H9 (cell line): ENCODE results near the gene TMIE. TPM values are rescaled to one million over a fixed set of nuclear protein-coding genes. Genes with fewer than 3 reads are reported as not detected.
"Not testable (repeated sequence)": the region's sequence is repeated elsewhere in the genome, so short reads cannot be mapped to it uniquely, and the experiment has no call there.

Experiments used
- DNase-seq: peaks from one replicate; pipeline ENCODE4 v3.0.0-alpha.2; 2017
- H2AFZ ChIP-seq: one replicate; pipeline ENCODE4 v1.6.1; 2013; ENCODE audit warnings: mild to moderate bottlenecking, low read length, control low read depth, moderate library complexity
- H2AK5ac ChIP-seq: 2 replicates; pipeline ENCODE4 v1.6.1; 2013; ENCODE audit warnings: low read length, control low read depth, mixed read lengths; ENCODE audit not compliant: insufficient read length
- H2BK120ac ChIP-seq: one replicate; pipeline ENCODE4 v1.6.1; 2013; ENCODE audit warnings: low read depth, mild to moderate bottlenecking, low read length, control low read depth, inconsistent platforms; ENCODE audit not compliant: poor library complexity, severe bottlenecking
- H2BK12ac ChIP-seq: 2 replicates; pipeline ENCODE4 v1.6.1; 2013; ENCODE audit warnings: low read length, control low read depth, mixed read lengths, low read depth; ENCODE audit not compliant: insufficient read length
- H2BK15ac ChIP-seq: 2 replicates; pipeline ENCODE4 v1.6.1; 2013; ENCODE audit warnings: low read depth, low read length, control low read depth
- H2BK20ac ChIP-seq: one replicate; pipeline ENCODE4 v1.6.1; 2013; ENCODE audit warnings: low read depth, mild to moderate bottlenecking, low read length, control low read depth, inconsistent platforms; ENCODE audit not compliant: poor library complexity, severe bottlenecking
- H2BK5ac ChIP-seq: 2 replicates; pipeline ENCODE4 v1.6.1; 2013; ENCODE audit warnings: low read length, control low read depth, mixed read lengths; ENCODE audit not compliant: insufficient read length
- H3K14ac ChIP-seq: 2 replicates; pipeline ENCODE4 v1.6.1; 2013; ENCODE audit warnings: low read length, control low read depth; ENCODE audit not compliant: insufficient read depth
- H3K18ac ChIP-seq: 2 replicates; pipeline ENCODE4 v1.6.1; 2013; ENCODE audit warnings: low read depth, mild to moderate bottlenecking, mixed read lengths, low read length, control low read depth; ENCODE audit not compliant: insufficient read length
- H3K23ac ChIP-seq: 2 replicates; pipeline ENCODE4 v1.6.1; 2013; ENCODE audit warnings: low read length, control low read depth, mixed read lengths, low read depth; ENCODE audit not compliant: insufficient read length
- H3K23me2 ChIP-seq: 2 replicates; pipeline ENCODE4 v1.6.1; 2013; ENCODE audit warnings: low read depth, mild to moderate bottlenecking, mixed read lengths, low read length, control low read depth; ENCODE audit not compliant: insufficient read length, poor library complexity, severe bottlenecking
- H3K27ac ChIP-seq: 2 replicates; pipeline ENCODE4 v1.5.1; 2013; ENCODE audit warnings: low read length, control low read depth, mixed read lengths, low read depth; ENCODE audit not compliant: insufficient read length
- H3K27me3 ChIP-seq: 2 replicates; pipeline ENCODE4 v1.6.1; 2013; ENCODE audit warnings: low read length, control low read depth, inconsistent platforms; ENCODE audit not compliant: insufficient read depth
- H3K4ac ChIP-seq: 2 replicates; pipeline ENCODE4 v1.6.1; 2013; ENCODE audit warnings: low read depth, mild to moderate bottlenecking, control low read depth, inconsistent platforms, low read length, moderate library complexity
- H3K4me1 ChIP-seq: 2 replicates; pipeline ENCODE4 v1.6.1; 2013; ENCODE audit warnings: low read length, control low read depth, inconsistent platforms; ENCODE audit not compliant: insufficient read depth
- H3K4me2 ChIP-seq: 2 replicates; pipeline ENCODE4 v1.6.1; 2013; ENCODE audit warnings: low read length, control low read depth, mixed read lengths; ENCODE audit not compliant: insufficient read length, insufficient read depth
- H3K56ac ChIP-seq: 2 replicates; pipeline ENCODE4 v1.6.1; 2013; ENCODE audit warnings: low read depth, mild to moderate bottlenecking, mixed read lengths, low read length, control low read depth; ENCODE audit not compliant: insufficient read length
- H3K79me1 ChIP-seq: 2 replicates; pipeline ENCODE4 v1.6.1; 2013; ENCODE audit warnings: low read depth, mild to moderate bottlenecking, moderate library complexity, low read length, control low read depth, inconsistent platforms; ENCODE audit not compliant: insufficient read depth, poor library complexity, severe bottlenecking
- H3K79me2 ChIP-seq: 2 replicates; pipeline ENCODE4 v1.6.1; 2013; ENCODE audit warnings: low read length, control low read depth, inconsistent platforms; ENCODE audit not compliant: insufficient read depth
- H3K9ac ChIP-seq: 2 replicates; pipeline ENCODE4 v1.6.1; 2013; ENCODE audit warnings: low read length, control low read depth, mixed read lengths; ENCODE audit not compliant: insufficient read length; ENCODE audit errors: extremely low read depth
- H3K9me3 ChIP-seq: one replicate; pipeline ENCODE4 v1.6.1; 2013; ENCODE audit warnings: low read depth, low read length, inconsistent platforms; ENCODE audit not compliant: control insufficient read depth
- H3T11ph ChIP-seq: one replicate; pipeline ENCODE4 v1.6.1; 2013; ENCODE audit warnings: mild to moderate bottlenecking, low read length, control low read depth, inconsistent platforms
- H4K20me1 ChIP-seq: one replicate; pipeline ENCODE4 v1.6.1; 2013; ENCODE audit not compliant: control insufficient read depth, insufficient read length, insufficient read depth
- H4K5ac ChIP-seq: 2 replicates; pipeline ENCODE4 v1.6.1; 2013; ENCODE audit warnings: low read depth, mild to moderate bottlenecking, mixed read lengths, low read length, control low read depth; ENCODE audit not compliant: insufficient read length
- H4K8ac ChIP-seq: replicated peaks from 2 replicates; pipeline ENCODE4 v1.6.1; 2013; ENCODE audit warnings: low read length, control low read depth, mixed read lengths, low read depth; ENCODE audit not compliant: insufficient read length
- H4K91ac ChIP-seq: 2 replicates; pipeline ENCODE4 v1.6.1; 2013; ENCODE audit warnings: low read depth, mild to moderate bottlenecking, moderate library complexity, mixed read lengths, low read length, control low read depth; ENCODE audit not compliant: insufficient read length
- H3K27ac Mint-ChIP-seq, 3 experiments: 2 replicates in 2 of 3; 3 replicates in 1 of 3; pipeline ENCODE4 v1.8.0; 2020 to 2021; ENCODE audit warnings: mixed read lengths in 3 of 3, mild to moderate bottlenecking in 1 of 3, moderate library complexity in 1 of 3
- H3K27me3 Mint-ChIP-seq: 2 replicates; pipeline ENCODE4 v1.8.0; 2021; ENCODE audit warnings: low read depth, mild to moderate bottlenecking, moderate library complexity, mixed read lengths
- H3K36me3 Mint-ChIP-seq, 3 experiments: 2 replicates in 2 of 3; 3 replicates in 1 of 3; pipeline ENCODE4 v1.8.0; 2020 to 2021; ENCODE audit warnings: low read depth in 3 of 3, mixed read lengths in 3 of 3; ENCODE audit not compliant: insufficient read depth in 1 of 3
- H3K4me1 Mint-ChIP-seq, 2 experiments: 2 replicates each; pipeline ENCODE4 v1.8.0; 2020; ENCODE audit warnings: mixed read lengths in 2 of 2
- H3K4me3 Mint-ChIP-seq, 2 experiments: 2 replicates in 1 of 2; 3 replicates in 1 of 2; pipeline ENCODE4 v1.8.0; 2020 to 2021; ENCODE audit warnings: mild to moderate bottlenecking in 2 of 2, mixed read lengths in 2 of 2, moderate library complexity in 1 of 2
- H3K9me3 Mint-ChIP-seq, 2 experiments: 2 replicates in 1 of 2; 3 replicates in 1 of 2; pipeline ENCODE4 v1.8.0; 2020; ENCODE audit warnings: mild to moderate bottlenecking in 2 of 2, mixed read lengths in 2 of 2, moderate library complexity in 1 of 2
- WGBS: extraction: QIAGEN DNeasy Blood & Tissue Kit; methylation state at CpG from one replicate; pipeline ENCODE4 v1.1.7; 2013; ENCODE audit warnings: missing lambda C conversion rate, low lambda C conversion rate, mixed read lengths; ENCODE audit not compliant: insufficient read length; ENCODE audit errors: extremely low coverage; 5-methylcytosine and 5-hydroxymethylcytosine counted together
- total RNA-seq: library from RNA; stranded (reverse); gene quantifications from 2 replicates; pipeline ENCODE4 v1.2.1, GENCODE V29; 2021
- TF ChIP-seq, protein P1 (sequence below): fragments of 200-600 bp; sonication (generic); conservative IDR thresholded peaks from 3 replicates; pipeline ENCODE4 v1.8.0; 2021; ENCODE audit warnings: antibody characterized with exemption, mild to moderate bottlenecking

TMIE gene
- total RNA-seq, 1 experiment from 2014 or later: 0.63 TPM

DNA sequence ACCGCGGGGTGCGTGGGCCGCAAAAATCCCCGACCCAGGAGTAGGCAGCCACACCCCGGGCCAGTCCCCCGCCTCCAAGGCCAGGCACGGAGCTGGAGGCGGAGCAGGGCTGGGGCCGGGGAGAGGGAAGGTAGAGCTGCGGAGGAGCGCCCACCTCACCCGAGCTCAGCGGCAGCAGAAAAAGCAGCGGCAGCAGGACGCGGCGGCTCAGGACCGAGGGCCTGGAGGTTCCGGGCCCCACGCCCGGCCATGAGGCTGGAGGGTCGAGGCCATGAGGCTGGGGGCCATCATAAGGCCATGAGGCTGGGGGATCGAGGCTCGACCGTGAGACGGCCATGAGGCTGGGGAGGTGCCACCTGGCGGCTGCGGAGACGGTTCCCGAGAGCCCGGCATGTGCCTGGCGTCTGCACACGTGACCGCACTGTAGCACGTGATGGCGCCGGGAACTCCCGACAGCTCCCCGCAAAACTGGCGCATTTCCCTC, 49.4 kb downstream of the TMIE start:
- peaks cover 5 to 12% of the 10 kb centered on the region in 2 experiments; a peak in 3 of 4 replicates for H3K4me1 Mint-ChIP-seq
- no peak overlapping the region for H3K4ac ChIP-seq
- H3K4me3 Mint-ChIP-seq: no peak overlapping the region
- H2BK120ac ChIP-seq: no peak overlapping the region
- H2BK12ac ChIP-seq: no peak overlapping the region
- no CpG with 5 or more reads among the region's 41 CpGs for WGBS
- H4K8ac ChIP-seq: no peak overlapping the region
- no peaks in the 10 kb centered on the region for H3K9me3 Mint-ChIP-seq
- no peak overlapping the region for H3K23ac ChIP-seq
- H3K4me2 ChIP-seq: no peak overlapping the region
- H3K56ac ChIP-seq: no peak overlapping the region
- H3K27me3 Mint-ChIP-seq: peaks cover 6% of the 10 kb centered on the region
- TF ChIP-seq, protein P1, sequence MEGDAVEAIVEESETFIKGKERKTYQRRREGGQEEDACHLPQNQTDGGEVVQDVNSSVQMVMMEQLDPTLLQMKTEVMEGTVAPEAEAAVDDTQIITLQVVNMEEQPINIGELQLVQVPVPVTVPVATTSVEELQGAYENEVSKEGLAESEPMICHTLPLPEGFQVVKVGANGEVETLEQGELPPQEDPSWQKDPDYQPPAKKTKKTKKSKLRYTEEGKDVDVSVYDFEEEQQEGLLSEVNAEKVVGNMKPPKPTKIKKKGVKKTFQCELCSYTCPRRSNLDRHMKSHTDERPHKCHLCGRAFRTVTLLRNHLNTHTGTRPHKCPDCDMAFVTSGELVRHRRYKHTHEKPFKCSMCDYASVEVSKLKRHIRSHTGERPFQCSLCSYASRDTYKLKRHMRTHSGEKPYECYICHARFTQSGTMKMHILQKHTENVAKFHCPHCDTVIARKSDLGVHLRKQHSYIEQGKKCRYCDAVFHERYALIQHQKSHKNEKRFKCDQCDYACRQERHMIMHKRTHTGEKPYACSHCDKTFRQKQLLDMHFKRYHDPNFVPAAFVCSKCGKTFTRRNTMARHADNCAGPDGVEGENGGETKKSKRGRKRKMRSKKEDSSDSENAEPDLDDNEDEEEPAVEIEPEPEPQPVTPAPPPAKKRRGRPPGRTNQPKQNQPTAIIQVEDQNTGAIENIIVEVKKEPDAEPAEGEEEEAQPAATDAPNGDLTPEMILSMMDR: no peak
- no peak for DNase-seq
- H3K79me2 ChIP-seq: no peaks in the 10 kb centered on the region
- H2AK5ac ChIP-seq: no peak overlapping the region
- no peak overlapping the region for H2BK5ac ChIP-seq
- H3K27ac Mint-ChIP-seq: no peak overlapping the region
- H3K14ac ChIP-seq: no peak overlapping the region
- H4K5ac ChIP-seq: no peak overlapping the region
- no peak overlapping the region for H3T11ph ChIP-seq
- no peak overlapping the region for H2BK15ac ChIP-seq
- H3K23me2 ChIP-seq: no peaks in the 10 kb centered on the region
- H4K91ac ChIP-seq: no peak overlapping the region
- no peaks in the 10 kb centered on the region for H3K27me3 ChIP-seq
- H2AFZ ChIP-seq: no peak overlapping the region
- no peaks in the 10 kb centered on the region for H3K9me3 ChIP-seq
- no peaks in the 10 kb centered on the region; a peak in 1 of 7 replicates for H3K36me3 Mint-ChIP-seq
- H2BK20ac ChIP-seq: no peak overlapping the region
- no peak overlapping the region for H3K9ac ChIP-seq
- no peak overlapping the region for H3K27ac ChIP-seq
- no peaks in the 10 kb centered on the region for H4K20me1 ChIP-seq
- no peaks in the 10 kb centered on the region for H3K79me1 ChIP-seq
- no peak overlapping the region for H3K18ac ChIP-seq
- peaks cover 4% of the 10 kb centered on the region for H3K4me1 ChIP-seq

DNA sequence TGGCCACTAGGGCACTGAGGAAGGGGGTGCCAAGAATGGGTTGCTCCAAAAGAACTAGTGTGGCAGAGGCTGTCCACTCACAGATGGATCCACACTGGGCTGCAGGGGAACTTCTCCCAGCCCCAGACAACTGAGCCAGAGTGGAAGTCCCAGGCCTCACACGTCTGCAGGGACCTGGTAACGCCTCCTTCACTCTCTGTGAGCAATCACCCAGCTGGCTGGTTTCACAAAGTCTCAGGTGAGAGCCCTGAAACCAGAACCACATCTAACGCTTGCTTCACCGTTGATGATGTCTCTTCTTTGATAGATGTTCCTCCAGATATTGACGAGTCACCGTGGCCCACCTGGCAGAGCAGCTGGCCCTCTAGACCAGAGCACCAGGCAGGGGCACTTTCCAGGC, 51.9 kb downstream of the TMIE start:
- H3K4ac ChIP-seq, H4K8ac ChIP-seq, H2AK5ac ChIP-seq, DNase-seq, H3K4me3 Mint-ChIP-seq, H3K18ac ChIP-seq, H3K9ac ChIP-seq, H3K79me2 ChIP-seq, H3K27me3 Mint-ChIP-seq, H3K4me2 ChIP-seq, H3K14ac ChIP-seq, H3K4me1 ChIP-seq, H3T11ph ChIP-seq, H3K56ac ChIP-seq, H3K23me2 ChIP-seq, H3K9me3 ChIP-seq, H2BK20ac ChIP-seq, H4K20me1 ChIP-seq, H4K5ac ChIP-seq, H2AFZ ChIP-seq, H3K27me3 ChIP-seq, H3K23ac ChIP-seq, H3K9me3 Mint-ChIP-seq, H4K91ac ChIP-seq, H3K27ac Mint-ChIP-seq, H3K36me3 Mint-ChIP-seq, H2BK5ac ChIP-seq, H3K79me1 ChIP-seq, H3K27ac ChIP-seq, H2BK120ac ChIP-seq, H3K4me1 Mint-ChIP-seq, H2BK12ac ChIP-seq, H2BK15ac ChIP-seq: not testable (repeated sequence)
- WGBS: no CpG with 5 or more reads among the region's 6 CpGs
